ENCODE measurements around the gene CCDC50.

CCDC50 gene

GRCh38 chr3:191431160-191431822 is 102.1 kb downstream of the CCDC50 start:
- DNase-seq: no peak

GRCh38 chr3:191432162-191432561 is 103.0 kb downstream of the CCDC50 start:
- DNase-seq: no peak

DNA sequence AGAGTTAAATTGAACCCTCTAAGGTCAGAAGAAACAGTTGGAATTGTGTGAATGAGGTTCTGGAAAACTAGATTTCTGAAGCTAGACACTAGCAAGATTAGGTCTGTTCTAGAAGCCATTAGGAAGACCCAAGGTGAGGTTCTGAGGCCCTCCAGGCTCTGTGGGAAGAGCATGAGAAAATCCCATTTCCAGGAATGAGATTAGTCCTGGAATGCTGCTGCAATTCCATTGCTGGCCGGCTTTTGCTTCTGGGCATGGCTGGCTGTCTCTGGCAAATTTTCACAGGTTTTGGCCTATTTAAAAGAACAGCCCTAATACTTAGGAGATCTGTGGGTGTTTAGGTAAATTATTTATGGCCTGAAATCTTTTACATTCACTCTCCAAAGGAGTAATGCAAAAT is 104.8 kb downstream of the CCDC50 start:
- DNase-seq: no peak

DNA sequence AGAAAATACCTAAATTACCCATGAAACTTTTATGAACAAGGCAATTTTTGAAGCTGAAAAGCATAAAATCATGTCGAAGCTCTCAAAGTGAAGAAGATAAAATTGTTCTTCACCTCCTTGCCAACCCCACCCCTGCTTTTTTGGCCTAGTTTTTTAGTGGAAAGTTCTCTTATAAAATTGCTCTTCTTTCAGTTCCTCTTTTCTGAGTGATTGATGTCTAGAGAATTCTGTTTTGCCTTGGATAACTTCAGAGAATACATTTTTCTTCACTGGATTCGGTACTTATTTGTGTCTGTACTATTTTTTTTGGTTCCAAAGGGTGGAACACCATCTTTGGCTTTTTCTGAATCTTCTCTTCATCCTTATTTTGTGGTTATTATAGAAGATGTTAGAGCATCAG is 106.8 kb downstream of the CCDC50 start:
- DNase-seq: no peak

DNA sequence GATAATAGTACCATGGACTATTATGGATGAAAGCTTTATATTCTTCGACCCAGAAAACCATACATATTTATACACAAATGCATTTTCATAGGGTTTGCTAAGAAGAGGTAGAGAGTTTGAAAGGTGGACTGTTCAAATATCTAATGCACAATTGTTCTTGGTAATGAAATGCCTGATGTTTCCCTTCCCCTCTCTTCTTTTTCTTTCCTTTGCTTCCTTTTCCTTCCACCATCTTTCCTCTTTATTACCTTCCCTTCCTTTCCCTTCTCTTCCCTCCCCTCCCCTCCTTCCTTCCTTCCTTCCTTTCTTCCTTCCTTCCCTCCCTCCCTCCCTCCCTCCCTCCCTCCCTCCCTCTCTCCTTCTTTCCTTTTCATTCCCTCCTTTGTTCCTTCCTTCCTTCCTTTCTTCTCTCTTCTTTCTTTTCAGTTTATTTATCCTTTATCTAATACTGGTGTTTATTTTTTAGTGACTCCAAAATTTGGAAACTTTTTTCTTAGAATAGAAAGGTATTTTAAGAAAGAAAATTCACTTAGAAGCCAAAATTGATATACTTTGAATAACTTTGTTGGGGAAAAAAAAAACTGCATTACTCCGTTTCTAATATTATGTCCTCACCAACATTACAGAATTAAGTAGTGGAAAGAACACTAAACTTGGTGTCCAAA is 109.1 kb downstream of the CCDC50 start:
- no peak for DNase-seq

GRCh38 chr3:191440532-191440931 is 111.3 kb downstream of the CCDC50 start:
- no peak for DNase-seq

DNA sequence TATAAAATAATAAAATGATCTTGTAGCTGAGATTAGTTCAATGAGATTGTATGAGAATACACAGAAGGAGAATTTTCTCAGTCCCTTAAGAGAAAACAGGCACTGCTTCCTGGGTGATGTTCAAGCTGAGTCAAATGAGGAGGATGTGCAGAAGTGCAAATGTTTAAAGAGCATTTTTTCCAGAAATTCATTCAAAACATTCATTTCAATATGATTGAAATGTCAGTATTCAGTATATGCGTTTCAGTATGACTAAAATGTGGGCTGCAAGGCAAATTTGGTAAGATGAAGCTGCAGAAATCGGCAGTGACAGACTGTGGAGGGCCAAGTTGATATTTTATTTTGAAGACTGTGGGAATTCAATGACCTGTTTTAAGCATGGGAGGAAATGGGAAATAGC is 112.5 kb downstream of the CCDC50 start:
- DNase-seq: no peak

DNA sequence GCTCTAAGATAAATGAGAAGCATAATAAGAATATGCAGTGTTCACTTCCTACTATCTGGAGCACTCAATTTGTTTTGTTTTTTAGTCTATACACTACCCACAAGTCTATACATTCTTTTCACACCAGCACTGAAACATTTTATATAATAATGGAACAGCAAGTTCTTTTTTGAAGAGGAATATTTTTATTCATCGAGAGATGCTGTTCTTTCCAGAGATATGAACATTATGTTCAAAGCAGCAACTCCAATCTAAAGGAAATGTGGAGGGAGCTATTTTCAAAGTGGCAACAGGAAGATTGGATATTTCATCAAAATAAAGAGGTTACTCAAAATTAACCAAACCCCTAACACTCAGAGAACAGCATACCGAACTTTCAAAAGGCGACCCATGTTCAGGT is 115.4 kb downstream of the CCDC50 start:
- DNase-seq: no peak
